Astrocyte (in vitro differentiated cells and primary cell): Measurements from ENCODE around the gene CPNE6.

Experiments
- EZH2 ChIP-seq: IDR thresholded peaks from 2 replicates; pipeline ENCODE4 v1.6.1; 2012; ENCODE audit warnings: mild to moderate bottlenecking, low read length, inconsistent platforms; ENCODE audit not compliant: insufficient read depth
- TF ChIP-seq, protein P1 (sequence below): IDR thresholded peaks from 2 replicates; pipeline ENCODE4 v1.5.1; 2011; ENCODE audit warnings: low read depth, mild to moderate bottlenecking, inconsistent platforms, low read length, moderate library complexity; ENCODE audit not compliant: insufficient read depth

DNA sequence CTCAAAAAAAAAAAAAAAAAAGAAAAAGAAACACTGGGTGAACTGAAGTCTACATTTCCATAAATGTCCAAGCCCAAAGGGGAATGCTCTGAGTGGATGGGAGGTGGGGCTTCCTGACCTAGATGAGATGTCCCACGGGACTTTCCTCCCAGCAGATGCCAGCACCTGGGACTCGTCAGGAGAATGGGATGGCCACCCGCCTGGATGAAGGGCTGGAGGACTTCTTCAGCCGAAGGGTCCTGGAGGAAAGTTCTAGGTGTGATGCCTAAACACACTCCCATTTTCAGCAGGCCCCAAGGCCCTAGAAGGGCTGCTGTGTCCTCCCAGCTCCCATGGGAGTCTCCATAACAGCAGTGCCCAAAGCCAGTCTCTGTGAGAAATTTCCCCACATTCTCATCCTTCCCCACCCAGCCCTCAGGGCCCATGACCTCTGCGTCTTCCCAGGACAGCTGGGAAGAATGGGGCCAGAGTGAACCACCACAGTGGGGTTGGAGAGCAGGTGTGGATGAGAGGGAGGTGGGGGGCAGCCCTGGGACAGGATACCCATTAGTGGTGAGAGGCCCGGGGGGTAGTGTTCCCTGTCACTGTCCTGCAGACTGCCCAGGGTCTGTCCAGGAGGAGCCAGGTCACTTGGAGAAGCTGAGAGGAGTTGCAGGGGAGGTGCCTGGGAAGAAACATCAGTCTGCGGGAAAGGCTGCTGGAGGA is 7.1 kb upstream of the CPNE6 start:
- TF ChIP-seq, protein P1, sequence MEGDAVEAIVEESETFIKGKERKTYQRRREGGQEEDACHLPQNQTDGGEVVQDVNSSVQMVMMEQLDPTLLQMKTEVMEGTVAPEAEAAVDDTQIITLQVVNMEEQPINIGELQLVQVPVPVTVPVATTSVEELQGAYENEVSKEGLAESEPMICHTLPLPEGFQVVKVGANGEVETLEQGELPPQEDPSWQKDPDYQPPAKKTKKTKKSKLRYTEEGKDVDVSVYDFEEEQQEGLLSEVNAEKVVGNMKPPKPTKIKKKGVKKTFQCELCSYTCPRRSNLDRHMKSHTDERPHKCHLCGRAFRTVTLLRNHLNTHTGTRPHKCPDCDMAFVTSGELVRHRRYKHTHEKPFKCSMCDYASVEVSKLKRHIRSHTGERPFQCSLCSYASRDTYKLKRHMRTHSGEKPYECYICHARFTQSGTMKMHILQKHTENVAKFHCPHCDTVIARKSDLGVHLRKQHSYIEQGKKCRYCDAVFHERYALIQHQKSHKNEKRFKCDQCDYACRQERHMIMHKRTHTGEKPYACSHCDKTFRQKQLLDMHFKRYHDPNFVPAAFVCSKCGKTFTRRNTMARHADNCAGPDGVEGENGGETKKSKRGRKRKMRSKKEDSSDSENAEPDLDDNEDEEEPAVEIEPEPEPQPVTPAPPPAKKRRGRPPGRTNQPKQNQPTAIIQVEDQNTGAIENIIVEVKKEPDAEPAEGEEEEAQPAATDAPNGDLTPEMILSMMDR = no peak
- TF ChIP-seq EZH2 = no peak
